B cell (primary cell): ENCODE results near the gene GPR142. TPM values are rescaled to one million over a fixed set of nuclear protein-coding genes. Genes with fewer than 3 reads are reported as not detected.

Experiments
- ATAC-seq: fragments of 200-7000 bp; cut with Tn5 transposase; one replicate; pipeline ENCODE4 v1.10.0; 2021; ENCODE audit warnings: low read depth, mild to moderate bottlenecking, moderate number of reproducible peaks, moderate library complexity
- CTCF ChIA-PET: fragments of 350-600 bp; sonication (Branson Sonifier 250); formaldehyde crosslinking; loops from one replicate; lab custom pipeline; 2021; ENCODE audit warnings: antibody characterized with exemption, inconsistent platforms; lab: Charles Lee
- POLR2A ChIA-PET: fragments of 350-600 bp; sonication (Branson Sonifier 250); formaldehyde crosslinking; loops from one replicate; lab custom pipeline; 2021; ENCODE audit warnings: antibody characterized with exemption; lab: Charles Lee
- DNase-seq: peaks from one replicate; pipeline ENCODE4 v3.0.0; 2013
- H2AFZ ChIP-seq: 2 replicates; pipeline ENCODE4 v1.6.1; 2012; ENCODE audit warnings: mild to moderate bottlenecking, low read depth, low read length; ENCODE audit not compliant: insufficient read depth, poor library complexity, severe bottlenecking
- H3K27ac ChIP-seq, 2 donors: 1 replicate in 1 of 2; 2 replicates in 1 of 2; pipeline ENCODE4 v1.5.1; 2012 to 2013; ENCODE audit warnings: low read length in 2 of 2, mild to moderate bottlenecking in 2 of 2, moderate library complexity in 1 of 2
- H3K27me3 ChIP-seq, 4 experiments: fragments of 200-600 bp in 1 of 4; sonication (generic) in 1 of 4; replicated peaks in 1 of 4; 1 replicate in 2 of 4; 2 replicates in 2 of 4; pipeline versions ENCODE4 v1.6.1 to v1.7.0; 2013 to 2016; ENCODE audit warnings: low read length in 3 of 4, mild to moderate bottlenecking in 2 of 4, mixed read lengths in 1 of 4, moderate library complexity in 1 of 4; ENCODE audit not compliant: insufficient read depth in 4 of 4, control insufficient read depth in 3 of 4; ENCODE audit errors: control extremely low read depth in 1 of 4
- H3K36me3 ChIP-seq, 2 experiments: replicated peaks in 1 of 2; 1 replicate in 1 of 2; 2 replicates in 1 of 2; pipeline versions ENCODE4 v1.6.1 to v1.7.1; 2013; ENCODE audit warnings: low read length in 1 of 2; ENCODE audit not compliant: insufficient read depth in 2 of 2, control insufficient read depth in 1 of 2; ENCODE audit errors: control extremely low read depth in 1 of 2, extremely low read depth in 1 of 2
- H3K4me1 ChIP-seq, 2 donors: fragments of 200-600 bp in 1 of 2; sonication (generic) in 1 of 2; 1 replicate in 1 of 2; 2 replicates in 1 of 2; pipeline versions ENCODE4 v1.5.1 to v1.6.1; 2013 to 2017; ENCODE audit warnings: low read length in 2 of 2; ENCODE audit not compliant: control insufficient read depth in 2 of 2, insufficient read depth in 2 of 2
- H3K4me2 ChIP-seq: replicated peaks from 2 replicates; pipeline ENCODE3; 2012; ENCODE audit warnings: mild to moderate bottlenecking, low read depth, low read length; ENCODE audit not compliant: poor library complexity, severe bottlenecking
- H3K4me3 ChIP-seq, 5 experiments: fragments of 200-600 bp in 1 of 5; sonication (generic) in 1 of 5; 1 replicate in 3 of 5; 2 replicates in 2 of 5; pipeline versions ENCODE4 v1.5.1 to v1.7.0; 2011 to 2016; ENCODE audit warnings: low read length in 4 of 5, mild to moderate bottlenecking in 4 of 5, low read depth in 2 of 5, control low read depth in 1 of 5, moderate library complexity in 1 of 5; ENCODE audit not compliant: insufficient read depth in 1 of 5; ENCODE audit errors: control extremely low read depth in 1 of 5, extremely low read depth in 1 of 5
- H3K79me2 ChIP-seq: fragments of 200-600 bp; sonication (generic); one replicate; pipeline ENCODE4 v1.6.0; 2016; ENCODE audit warnings: low read length; ENCODE audit not compliant: control insufficient read depth, insufficient read depth
- H3K9ac ChIP-seq: fragments of 200-600 bp; sonication (generic); 2 replicates; pipeline ENCODE4 v1.6.1; 2017; ENCODE audit warnings: mild to moderate bottlenecking, low read length, moderate library complexity
- H3K9me3 ChIP-seq, 3 donors: one replicate each; pipeline versions ENCODE4 v1.6.1 to v1.7.1; 2013; ENCODE audit warnings: low read length in 2 of 3; ENCODE audit not compliant: control insufficient read depth in 2 of 3, insufficient read depth in 1 of 3; ENCODE audit errors: control extremely low read depth in 1 of 3
- H4K20me1 ChIP-seq: 2 replicates; pipeline ENCODE4 v1.6.0; 2012; ENCODE audit warnings: mild to moderate bottlenecking, low read length; ENCODE audit not compliant: insufficient read depth, control insufficient read depth, poor library complexity, severe bottlenecking
- H3K27ac Mint-ChIP-seq: one replicate; pipeline ENCODE4 v1.8.0; 2021; ENCODE audit warnings: mixed read lengths
- H3K27me3 Mint-ChIP-seq: one replicate; pipeline ENCODE4 v1.8.0; 2021; ENCODE audit warnings: mixed read lengths
- H3K4me1 Mint-ChIP-seq: one replicate; pipeline ENCODE4 v1.8.0; 2021; ENCODE audit warnings: mixed read lengths
- H3K4me3 Mint-ChIP-seq: one replicate; pipeline ENCODE4 v1.8.0; 2021; ENCODE audit warnings: mixed read lengths
- H3K9me3 Mint-ChIP-seq: one replicate; pipeline ENCODE4 v1.8.0; 2022; ENCODE audit warnings: mixed read lengths; ENCODE audit not compliant: insufficient read depth
- EZH2 ChIP-seq: IDR thresholded peaks from 2 replicates; pipeline ENCODE4 v1.6.1; 2012; ENCODE audit warnings: borderline replicate concordance, low read depth, mild to moderate bottlenecking, moderate library complexity, low read length; ENCODE audit not compliant: insufficient read depth, poor library complexity, severe bottlenecking
- WGBS: methylation state at CpG from one replicate; pipeline ENCODE4 v1.1.5; 2013; ENCODE audit warnings: missing lambda C conversion rate; ENCODE audit not compliant: insufficient coverage; 5-methylcytosine and 5-hydroxymethylcytosine counted together
- intact Hi-C: fragments of 100-400 bp; cut with micrococcal nuclease; formaldehyde crosslinking; loops from one replicate; pipeline ENCODE4 v1.10.0; 2022
- polyA plus RNA-seq: library from polyadenylated mRNA; depleted of rRNA; stranded (reverse); fragments of >200 nt; gene quantifications from 2 replicates; pipeline ENCODE4 v1.2.3, GENCODE V29; 2012
- total RNA-seq, 2 donors: library from RNA; stranded (reverse); fragments of 120-200 nt in 1 of 2; gene quantifications; 1 replicate in 1 of 2; 2 replicates in 1 of 2; pipeline versions ENCODE4 v1.2.3 to v1.2.4, GENCODE V29; 2013 to 2022
- TF ChIP-seq, protein P1 (sequence below): fragments of 200-600 bp; IDR thresholded peaks from one replicate; pipeline ENCODE4 v1.8.0; 2022; ENCODE audit warnings: antibody characterized with exemption, mild to moderate bottlenecking

The GPR142 gene
- total and polyA plus RNA-seq, 2 donors (not counting 1 experiment from before 2014, with no cell fraction given) = not detected

- Histone ChIP-seq H3K4me3 (no peak overlapping the region), H4K20me1 (no peaks in the 10 kb centered on the region), H3K79me2 (no peaks in the 10 kb centered on the region), H3K27ac (no peak overlapping the region), H2AFZ (no peak overlapping the region), H3K4me2 (no peak overlapping the region), H3K27me3 (peaks cover 0 to 27% (median 3%) of the 10 kb centered on the region in 4 experiments), H3K9me3 (peaks cover 0 to 13% (median 0%) of the 10 kb centered on the region in 3 donors), H3K9ac (no peak overlapping the region), H3K36me3 (no peaks in the 10 kb centered on the region), H3K4me1 (peaks cover 8 to 13% of the 10 kb centered on the region in 2 donors)
- ChIA-PET POLR2A (no interaction called here), CTCF (no interaction called here)
- WGBS = 90% methylated on average over 7 of the region's 8 CpGs
- Mint-ChIP-seq H3K4me1 (peaks cover under 1% of the 10 kb centered on the region), H3K27me3 (peaks cover 24% of the 10 kb centered on the region), H3K27ac (no peak overlapping the region), H3K4me3 (no peak overlapping the region), H3K9me3 (no peaks in the 10 kb centered on the region)
- intact Hi-C loops = no loop called here
- ATAC-seq (no peak), DNase-seq (no peak)
- TF ChIP-seq, protein P1, sequence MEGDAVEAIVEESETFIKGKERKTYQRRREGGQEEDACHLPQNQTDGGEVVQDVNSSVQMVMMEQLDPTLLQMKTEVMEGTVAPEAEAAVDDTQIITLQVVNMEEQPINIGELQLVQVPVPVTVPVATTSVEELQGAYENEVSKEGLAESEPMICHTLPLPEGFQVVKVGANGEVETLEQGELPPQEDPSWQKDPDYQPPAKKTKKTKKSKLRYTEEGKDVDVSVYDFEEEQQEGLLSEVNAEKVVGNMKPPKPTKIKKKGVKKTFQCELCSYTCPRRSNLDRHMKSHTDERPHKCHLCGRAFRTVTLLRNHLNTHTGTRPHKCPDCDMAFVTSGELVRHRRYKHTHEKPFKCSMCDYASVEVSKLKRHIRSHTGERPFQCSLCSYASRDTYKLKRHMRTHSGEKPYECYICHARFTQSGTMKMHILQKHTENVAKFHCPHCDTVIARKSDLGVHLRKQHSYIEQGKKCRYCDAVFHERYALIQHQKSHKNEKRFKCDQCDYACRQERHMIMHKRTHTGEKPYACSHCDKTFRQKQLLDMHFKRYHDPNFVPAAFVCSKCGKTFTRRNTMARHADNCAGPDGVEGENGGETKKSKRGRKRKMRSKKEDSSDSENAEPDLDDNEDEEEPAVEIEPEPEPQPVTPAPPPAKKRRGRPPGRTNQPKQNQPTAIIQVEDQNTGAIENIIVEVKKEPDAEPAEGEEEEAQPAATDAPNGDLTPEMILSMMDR = no peak
- TF ChIP-seq EZH2 = no peak
These were observed 36.9 kb upstream of the GPR142 start for GRCh38 chr17:74330446-74330845.

DNA sequence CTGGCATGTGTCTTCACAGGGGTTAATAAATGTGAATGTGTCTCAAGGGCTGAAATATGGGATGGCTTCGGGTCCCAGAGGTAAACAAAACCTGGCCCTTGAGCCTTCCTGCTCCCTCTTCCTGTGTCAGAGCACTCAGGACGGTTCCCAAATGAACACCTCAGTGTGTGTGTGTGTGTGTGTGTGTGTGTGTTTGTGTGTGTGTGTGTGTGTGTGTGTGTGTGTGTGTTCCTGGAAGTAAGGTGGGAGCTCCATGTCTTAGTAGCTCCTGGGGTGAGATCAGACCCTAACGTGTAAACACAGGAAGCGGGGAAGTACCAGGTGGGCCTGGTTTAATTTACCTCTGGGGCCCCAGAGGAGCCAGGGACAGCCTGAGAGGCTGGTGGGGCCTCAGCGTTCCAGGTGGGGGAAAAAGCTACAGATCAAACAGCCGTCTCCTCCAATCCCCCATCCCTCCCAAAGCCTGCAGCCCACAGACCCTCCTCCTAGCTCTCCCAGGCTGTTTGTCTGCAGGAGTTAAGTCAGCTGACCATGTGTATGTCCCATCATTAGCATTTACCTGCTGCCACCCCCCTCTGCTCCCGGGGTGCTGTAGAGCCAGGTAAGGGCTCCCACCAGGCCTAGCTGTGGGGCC, 35.2 kb upstream of the GPR142 start:
- no peaks in the 10 kb centered on the region for H3K4me1 Mint-ChIP-seq
- H3K4me1 ChIP-seq = no peaks in the 10 kb centered on the region
- DNase-seq (no peak), ATAC-seq (no peak)
- ChIA-PET POLR2A (no interaction called here), CTCF (no interaction called here)
- WGBS = 71% methylated on average over 4 of the region's 7 CpGs
- no peaks in the 10 kb centered on the region for H3K36me3 ChIP-seq
- H3K27me3 ChIP-seq = peaks cover 0 to 13% (median under 1%) of the 10 kb centered on the region in 4 experiments
- peaks cover 19% of the 10 kb centered on the region for H3K27me3 Mint-ChIP-seq
- no peak overlapping the region for H3K4me3 ChIP-seq
- intact Hi-C loops = no loop called here
- H3K27ac ChIP-seq = no peak overlapping the region
- no peak overlapping the region for H3K27ac Mint-ChIP-seq
- no peaks in the 10 kb centered on the region for H3K79me2 ChIP-seq
- no peaks in the 10 kb centered on the region for H3K9me3 Mint-ChIP-seq
- peaks cover 0 to 15% (median 0%) of the 10 kb centered on the region in 3 donors for H3K9me3 ChIP-seq
- TF ChIP-seq, protein P1 = no peak
- no peak for TF ChIP-seq EZH2
- H3K9ac ChIP-seq = no peak overlapping the region
- H2AFZ ChIP-seq = no peak overlapping the region
- H4K20me1 ChIP-seq = no peaks in the 10 kb centered on the region
- no peak overlapping the region for H3K4me2 ChIP-seq
- H3K4me3 Mint-ChIP-seq = no peak overlapping the region
